Measurements from ENCODE around the gene NCOA3.

NCOA3 gene

DNA sequence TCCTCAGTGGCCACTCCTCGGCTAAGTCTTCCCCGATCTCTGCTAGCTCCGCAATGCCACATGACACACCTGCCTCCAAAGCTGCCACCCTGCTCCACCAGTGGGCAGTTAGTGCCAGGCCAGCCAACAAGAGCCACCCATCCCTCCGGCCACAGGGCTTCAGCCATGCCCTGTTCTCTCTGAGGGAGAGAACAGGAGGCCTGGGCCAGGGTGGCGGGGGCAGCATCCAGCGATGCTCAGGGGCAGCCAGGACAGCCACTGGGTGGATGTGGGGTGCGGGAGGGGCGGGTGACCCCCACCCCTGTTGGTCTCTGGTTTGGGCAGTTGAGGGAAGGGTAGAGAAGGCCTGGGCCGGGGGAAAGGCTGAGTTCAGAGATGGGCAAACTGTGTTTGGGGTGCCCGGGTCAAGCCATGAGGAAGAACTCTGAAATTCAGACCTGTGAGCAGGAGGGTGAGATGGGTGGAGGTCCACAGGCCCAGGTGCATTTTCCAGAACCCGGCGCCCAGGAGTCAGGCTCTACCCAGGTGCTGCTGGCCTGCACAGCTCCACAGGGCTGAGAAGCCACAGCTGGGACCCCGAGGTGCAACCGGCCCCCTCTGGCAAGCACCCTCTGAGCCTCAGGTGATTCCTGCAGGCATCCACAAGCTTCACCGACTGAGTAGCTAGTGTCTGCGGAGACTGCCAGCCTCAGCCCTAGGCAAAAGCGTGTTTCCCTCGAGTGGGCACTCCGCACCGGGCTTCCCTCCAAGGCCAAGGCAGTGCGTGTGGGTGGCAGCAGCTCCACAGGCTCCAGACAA, 192.5 kb downstream of the NCOA3 start:
- Histone ChIP-seq H3K27me3 (replicated peaks) (no peaks in the 10 kb centered on the region), H3K4me3 (ENCODE audit: low read depth, low read length) (no peak overlapping the region), H3K36me3 (replicated peaks) (no peaks in the 10 kb centered on the region), H3K27ac (no peak overlapping the region)
- TF ChIP-seq, protein P1, sequence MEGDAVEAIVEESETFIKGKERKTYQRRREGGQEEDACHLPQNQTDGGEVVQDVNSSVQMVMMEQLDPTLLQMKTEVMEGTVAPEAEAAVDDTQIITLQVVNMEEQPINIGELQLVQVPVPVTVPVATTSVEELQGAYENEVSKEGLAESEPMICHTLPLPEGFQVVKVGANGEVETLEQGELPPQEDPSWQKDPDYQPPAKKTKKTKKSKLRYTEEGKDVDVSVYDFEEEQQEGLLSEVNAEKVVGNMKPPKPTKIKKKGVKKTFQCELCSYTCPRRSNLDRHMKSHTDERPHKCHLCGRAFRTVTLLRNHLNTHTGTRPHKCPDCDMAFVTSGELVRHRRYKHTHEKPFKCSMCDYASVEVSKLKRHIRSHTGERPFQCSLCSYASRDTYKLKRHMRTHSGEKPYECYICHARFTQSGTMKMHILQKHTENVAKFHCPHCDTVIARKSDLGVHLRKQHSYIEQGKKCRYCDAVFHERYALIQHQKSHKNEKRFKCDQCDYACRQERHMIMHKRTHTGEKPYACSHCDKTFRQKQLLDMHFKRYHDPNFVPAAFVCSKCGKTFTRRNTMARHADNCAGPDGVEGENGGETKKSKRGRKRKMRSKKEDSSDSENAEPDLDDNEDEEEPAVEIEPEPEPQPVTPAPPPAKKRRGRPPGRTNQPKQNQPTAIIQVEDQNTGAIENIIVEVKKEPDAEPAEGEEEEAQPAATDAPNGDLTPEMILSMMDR (IDR thresholded peaks at IDR 0.05; ENCODE audit: low read depth, low read length, missing control alignments), result no peak
- in situ Hi-C loops (cut with HindIII; ENCODE audit: low pct_ligation_motif_present, low sequenced_read_pairs), result loop anchor here (25.0 kb wide), 1 partner anchor 918 kb away; no protein-coding TSS in a partner anchor
- DNase-seq, result no peak

DNA sequence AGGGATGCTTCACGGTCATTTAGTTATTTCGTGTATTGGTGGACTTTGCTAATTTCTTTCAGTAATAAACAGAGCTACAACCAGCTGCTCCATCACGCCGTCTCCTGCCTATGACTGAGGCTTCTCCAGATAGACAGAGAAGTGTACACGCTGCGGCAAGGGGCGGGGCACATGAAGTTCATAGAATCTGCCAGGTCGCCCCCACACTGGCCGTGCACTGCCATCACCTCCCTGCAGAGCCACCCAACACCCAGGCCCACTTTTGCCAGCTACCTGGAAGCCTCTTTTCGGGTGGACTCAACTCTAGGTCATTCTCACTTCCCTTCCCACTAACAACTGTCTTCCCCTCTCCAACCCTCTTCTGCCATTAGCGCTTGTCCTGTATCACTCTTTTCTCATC, 195.2 kb downstream of the NCOA3 start:
- in situ Hi-C loops (cut with HindIII; ENCODE audit: low pct_ligation_motif_present, low sequenced_read_pairs), result loop anchor here (25.0 kb wide), 1 partner anchor 915 kb away; no protein-coding TSS in a partner anchor

DNA sequence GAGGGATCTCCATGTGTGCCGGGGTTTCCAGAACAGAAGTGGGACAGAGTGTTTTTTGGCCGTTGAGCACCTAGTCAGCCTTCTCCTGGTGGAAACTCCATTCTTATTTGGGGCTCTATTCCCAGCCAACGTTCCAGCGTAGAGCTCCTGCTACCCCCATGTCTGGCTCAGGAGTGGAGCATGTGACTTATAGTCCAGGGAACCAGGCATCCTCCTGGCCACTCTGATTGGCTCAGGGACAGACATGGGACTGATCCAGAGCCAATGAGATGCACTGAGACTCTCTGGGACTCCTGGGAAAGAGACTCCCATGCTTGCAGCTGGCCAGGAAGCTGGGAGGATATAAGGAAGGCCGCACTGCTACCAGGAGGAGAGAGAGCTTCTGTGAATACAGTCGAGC, 196.5 kb downstream of the NCOA3 start:
- H3K27me3 ChIP-seq (replicated peaks), result no peaks in the 10 kb centered on the region
- no peaks in the 10 kb centered on the region for H3K36me3 ChIP-seq (replicated peaks)
- H3K4me3 ChIP-seq (ENCODE audit: low read depth, low read length), result no peak overlapping the region
- TF ChIP-seq, protein P1 (IDR thresholded peaks at IDR 0.05; ENCODE audit: low read depth, low read length, missing control alignments), result no peak
- in situ Hi-C loops (cut with HindIII; ENCODE audit: low pct_ligation_motif_present, low sequenced_read_pairs), result loop anchor here (25.0 kb wide), 1 partner anchor 914 kb away; no protein-coding TSS in a partner anchor
- H3K27ac ChIP-seq, result no peak overlapping the region
- no peak for DNase-seq

More for the DNA sequence above, 195.2 kb downstream of the NCOA3 start:
- H3K27ac ChIP-seq, result no peak overlapping the region
- no peak overlapping the region for H3K4me3 ChIP-seq (ENCODE audit: low read depth, low read length)
- H3K36me3 ChIP-seq (replicated peaks), result no peaks in the 10 kb centered on the region
- no peak for DNase-seq
- H3K27me3 ChIP-seq (replicated peaks), result no peaks in the 10 kb centered on the region
- TF ChIP-seq, protein P1 (IDR thresholded peaks at IDR 0.05; ENCODE audit: low read depth, low read length, missing control alignments), result no peak

DNA sequence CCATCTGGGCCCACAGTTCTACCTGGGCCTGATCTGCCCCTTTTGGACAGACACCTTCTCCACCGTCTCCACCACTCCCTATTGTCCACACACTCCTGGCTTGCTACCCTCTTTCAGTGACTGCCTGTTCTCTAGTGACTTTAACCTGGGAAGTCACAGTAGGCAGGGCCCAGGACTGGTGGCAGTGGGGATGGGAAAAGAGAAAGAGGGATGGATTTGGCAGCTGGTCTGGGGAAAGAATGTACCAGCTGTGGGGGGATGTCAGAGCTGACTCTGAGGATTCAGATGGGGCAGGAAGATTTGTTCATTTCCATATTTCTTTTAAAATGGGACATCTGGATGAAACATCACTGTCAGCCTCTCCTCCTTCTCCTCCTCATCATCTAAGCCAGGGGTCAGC, 198.1 kb downstream of the NCOA3 start:
- Histone ChIP-seq H3K27me3 (replicated peaks) (no peaks in the 10 kb centered on the region), H3K27ac (no peak overlapping the region), H3K36me3 (replicated peaks) (no peaks in the 10 kb centered on the region), H3K4me3 (ENCODE audit: low read depth, low read length) (no peak overlapping the region)
- TF ChIP-seq, protein P1 (IDR thresholded peaks at IDR 0.05; ENCODE audit: low read depth, low read length, missing control alignments), result no peak
- in situ Hi-C loops (cut with HindIII; ENCODE audit: low pct_ligation_motif_present, low sequenced_read_pairs), result loop anchor here (25.0 kb wide), 1 partner anchor 912 kb away; no protein-coding TSS in a partner anchor
- DNase-seq, result no peak

DNA sequence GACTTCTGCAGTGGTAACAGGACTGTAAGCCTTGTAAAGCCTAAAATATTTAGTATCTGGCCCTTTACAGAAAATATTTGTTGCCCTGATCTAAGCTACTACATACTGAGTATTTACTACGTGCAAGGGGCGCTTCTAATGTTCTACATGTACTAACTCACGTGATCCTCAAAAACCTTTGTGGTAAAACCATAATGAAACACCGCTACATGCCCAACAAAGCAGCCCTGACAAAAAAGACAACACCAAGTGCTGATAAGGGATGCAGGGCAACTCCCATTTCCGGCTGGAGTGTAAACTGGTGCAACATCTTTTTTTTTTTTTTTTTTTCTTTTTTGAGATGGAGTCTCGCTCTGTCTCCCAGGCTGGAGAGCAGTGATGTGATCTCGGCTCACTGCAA, 198.6 kb downstream of the NCOA3 start:
- no peak overlapping the region for H3K27ac ChIP-seq
- H3K4me3 ChIP-seq (ENCODE audit: low read depth, low read length), result no peak overlapping the region
- no peaks in the 10 kb centered on the region for H3K36me3 ChIP-seq (replicated peaks)
- no peaks in the 10 kb centered on the region for H3K27me3 ChIP-seq (replicated peaks)
- TF ChIP-seq, protein P1 (IDR thresholded peaks at IDR 0.05; ENCODE audit: low read depth, low read length, missing control alignments), result no peak
- DNase-seq, result no peak
- in situ Hi-C loops (cut with HindIII; ENCODE audit: low pct_ligation_motif_present, low sequenced_read_pairs), result no loop called here

Data from brain microvascular endothelial cell (primary cell).